HCT116 (cell line): Measurements from ENCODE around the gene SPTBN4. TPM values are rescaled to one million over a fixed set of nuclear protein-coding genes. Genes with fewer than 3 reads are reported as not detected.

Experiments used
- ATAC-seq: fragments of 200-7000 bp; cut with Tn5 transposase; 2 replicates; pipeline ENCODE4 v1.9.1; 2020; ENCODE audit warnings: mild to moderate bottlenecking, moderate library complexity
- BruUV-seq: library from RNA; stranded (reverse); fragments of 400-500 nt; replicated peaks from 2 replicates; lab custom pipeline; 2021; lab: Mats Ljungman, UMichigan
- CTCF ChIA-PET: fragments of 300-600 bp; sonication (Branson Sonifier 250); formaldehyde crosslinking; loops from one replicate; lab custom pipeline; 2021; ENCODE audit warnings: antibody characterized with exemption; lab: Charles Lee
- POLR2A ChIA-PET: fragments of 300-600, 350-600 bp; sonication (Branson Sonifier 250); formaldehyde crosslinking; loops from one replicate; lab custom pipeline; 2021; ENCODE audit warnings: antibody characterized with exemption; lab: Charles Lee
- RAD21 ChIA-PET, 2 experiments: fragments of 300-600 bp; sonication (Branson Sonifier 250); formaldehyde crosslinking; loops; one replicate each; lab custom pipeline; 2023; ENCODE audit warnings: low total read pairs in 2 of 2; ENCODE audit not compliant: uncharacterized antibody in 2 of 2, unreplicated experiment in 2 of 2, low non-redundant PET in 1 of 2; lab: Charles Lee
- DNase-seq: peaks from one replicate; pipeline ENCODE4 v3.0.0-alpha.2; 2010; ENCODE audit warnings: low read depth, low spot score
- H2AFZ ChIP-seq: fragments of 200-600 bp; shearing (Covaris generic), sonication (generic); 2 replicates; pipeline ENCODE4 v1.6.1; 2017; ENCODE audit warnings: low read depth, mixed run types, mixed read lengths, antibody characterized with exemption, low read length; ENCODE audit not compliant: poor library complexity, severe bottlenecking
- H3K27ac ChIP-seq: 2 replicates; pipeline ENCODE4 v1.5.1; 2012; ENCODE audit warnings: low read depth, low read length
- H3K27me3 ChIP-seq: fragments of 200-600 bp; sonication (generic); 2 replicates; pipeline ENCODE4 v1.6.1; 2016; ENCODE audit warnings: mixed run types, low read length, mixed read lengths; ENCODE audit not compliant: insufficient read depth
- H3K36me3 ChIP-seq, 2 experiments: fragments of 200-500 bp in 1 of 2; fragments of 200-600 bp in 1 of 2; sonication (Bioruptor generic) in 1 of 2; sonication (generic) in 1 of 2; 2 replicates each; pipeline versions ENCODE4 v1.5.1 to v1.6.1; 2014 to 2016; ENCODE audit warnings: low read length in 2 of 2, inconsistent platforms in 1 of 2, mixed read lengths in 1 of 2, mixed run types in 1 of 2; ENCODE audit not compliant: insufficient read depth in 2 of 2, control insufficient read depth in 1 of 2
- H3K4me1 ChIP-seq, 2 experiments: fragments of 200-600 bp in 1 of 2; sonication (generic) in 1 of 2; 2 replicates each; pipeline versions ENCODE4 v1.5.1 to v1.6.1; 2012 to 2017; ENCODE audit warnings: low read length in 2 of 2, inconsistent platforms in 1 of 2, mild to moderate bottlenecking in 1 of 2, mixed read lengths in 1 of 2, mixed run types in 1 of 2, moderate library complexity in 1 of 2; ENCODE audit not compliant: insufficient read depth in 2 of 2, control insufficient read depth in 1 of 2
- H3K4me2 ChIP-seq: fragments of 200-600 bp; sonication (generic); 2 replicates; pipeline ENCODE4 v1.6.1; 2017; ENCODE audit warnings: mixed run types, low read length, mixed read lengths
- H3K4me3 ChIP-seq, 2 experiments: fragments of 200-600 bp in 1 of 2; sonication (generic) in 1 of 2; replicated peaks in 1 of 2; 2 replicates each; pipeline ENCODE4 v1.5.1; 2011 to 2016; ENCODE audit warnings: low read length in 2 of 2, control low read depth in 1 of 2, low read depth in 1 of 2, mild to moderate bottlenecking in 1 of 2, mixed read lengths in 1 of 2, mixed run types in 1 of 2
- H3K79me2 ChIP-seq: fragments of 200-600 bp; sonication (generic); 2 replicates; pipeline ENCODE4 v1.6.1; 2017; ENCODE audit warnings: mild to moderate bottlenecking, mixed run types, low read length, moderate library complexity, mixed read lengths; ENCODE audit not compliant: insufficient read depth
- H3K9ac ChIP-seq: fragments of 200-600 bp; sonication (generic); 2 replicates; pipeline ENCODE4 v1.6.1; 2016; ENCODE audit warnings: low read length, mixed read lengths
- H3K9me2 ChIP-seq: fragments of 200-600 bp; sonication (generic), shearing (Covaris generic); 2 replicates; pipeline ENCODE4 v1.6.1; 2017; ENCODE audit warnings: mixed run types, mild to moderate bottlenecking, moderate library complexity; ENCODE audit not compliant: insufficient read depth
- H3K9me3 ChIP-seq, 2 experiments: fragments of 200-500 bp in 1 of 2; fragments of 200-600 bp in 1 of 2; sonication (Bioruptor generic) in 1 of 2; sonication (generic) in 1 of 2; 2 replicates each; pipeline ENCODE4 v1.6.1; 2014 to 2017; ENCODE audit warnings: low read length in 2 of 2, mixed read lengths in 2 of 2, inconsistent platforms in 1 of 2, low read depth in 1 of 2, mild to moderate bottlenecking in 1 of 2, mixed run types in 1 of 2, moderate library complexity in 1 of 2; ENCODE audit not compliant: control insufficient read depth in 1 of 2, insufficient read depth in 1 of 2
- H4K20me1 ChIP-seq: fragments of 200-600 bp; sonication (generic), shearing (Covaris generic); 2 replicates; pipeline ENCODE4 v1.6.1; 2017; ENCODE audit warnings: mixed run types, mild to moderate bottlenecking, moderate library complexity; ENCODE audit not compliant: insufficient read depth
- ATF3 ChIP-seq: IDR thresholded peaks from 2 replicates; pipeline ENCODE4 v1.6.1; 2012
- CEBPB ChIP-seq: IDR thresholded peaks from 2 replicates; pipeline ENCODE4 v1.6.1; 2012; ENCODE audit warnings: low read depth
- CTCF ChIP-seq, 3 experiments: fragments of 200-600 bp in 1 of 3; sonication (generic) in 1 of 3; IDR thresholded peaks in 2 of 3; conservative IDR thresholded peaks in 1 of 3; 2 replicates each; pipeline ENCODE4 v1.5.1; 2012 to 2017; ENCODE audit warnings: low read depth in 2 of 3, low read length in 2 of 3, antibody characterized with exemption in 1 of 3, borderline replicate concordance in 1 of 3, control low read depth in 1 of 3, mild to moderate bottlenecking in 1 of 3, mixed read lengths in 1 of 3, mixed run types in 1 of 3, moderate library complexity in 1 of 3; ENCODE audit not compliant: insufficient read depth in 1 of 3
- EGR1 ChIP-seq: IDR thresholded peaks from 2 replicates; pipeline ENCODE4 v1.6.1; 2012; ENCODE audit warnings: low read depth
- ELF1 ChIP-seq: IDR thresholded peaks from 2 replicates; pipeline ENCODE4 v1.6.1; 2012; ENCODE audit warnings: low read depth, borderline replicate concordance
- EZH2 ChIP-seq: fragments of 200-600 bp; sonication (generic); IDR thresholded peaks from 2 replicates; pipeline ENCODE4 v1.6.1; 2017; ENCODE audit warnings: antibody characterized with exemption, mixed run types
- FOSL1 ChIP-seq: IDR thresholded peaks from 2 replicates; pipeline ENCODE4 v1.6.1; 2012; ENCODE audit warnings: low read depth
- JUND ChIP-seq: IDR thresholded peaks from 2 replicates; pipeline ENCODE4 v1.6.1; 2012
- MAX ChIP-seq: IDR thresholded peaks from 2 replicates; pipeline ENCODE4 v1.6.1; 2012
- POLR2AphosphoS5 ChIP-seq: IDR thresholded peaks from 2 replicates; pipeline ENCODE4 v1.6.1; 2011; ENCODE audit warnings: mild to moderate bottlenecking, low read depth, low read length, moderate library complexity
- RAD21 ChIP-seq: IDR thresholded peaks from 2 replicates; pipeline ENCODE4 v1.6.1; 2012; ENCODE audit warnings: low read depth, mild to moderate bottlenecking
- REST ChIP-seq: IDR thresholded peaks from 2 replicates; pipeline ENCODE4 v1.6.1; 2012; ENCODE audit warnings: low read depth
- SIN3A ChIP-seq: IDR thresholded peaks from 2 replicates; pipeline ENCODE4 v1.6.1; 2012; ENCODE audit warnings: low read depth
- SRF ChIP-seq: IDR thresholded peaks from 2 replicates; pipeline ENCODE4 v1.6.1; 2012; ENCODE audit warnings: low read depth
- TCF7L2 ChIP-seq: IDR thresholded peaks from 2 replicates; pipeline ENCODE4 v1.7.0; 2011; ENCODE audit warnings: borderline replicate concordance, inconsistent platforms; ENCODE audit not compliant: insufficient read depth, insufficient read length; ENCODE audit errors: extremely low read depth
- YY1 ChIP-seq: IDR thresholded peaks from 2 replicates; pipeline ENCODE4 v1.6.1; 2011; ENCODE audit warnings: low read length, low read depth, moderate library complexity, mild to moderate bottlenecking; ENCODE audit not compliant: insufficient replicate concordance; ENCODE audit errors: extremely low read depth
- ZFX ChIP-seq: fragments of 450-650 bp; IDR thresholded peaks from 2 replicates; pipeline ENCODE4 v1.6.1; 2017
- ZNF274 ChIP-seq: fragments of 200-500 bp; sonication (Bioruptor generic); IDR thresholded peaks from 2 replicates; pipeline ENCODE4 v1.6.1; 2014; ENCODE audit warnings: mild to moderate bottlenecking, low read depth, low read length, inconsistent platforms
- intact Hi-C: fragments of 100-400 bp; cut with micrococcal nuclease; formaldehyde crosslinking; loops from 2 replicates; pipeline ENCODE4 v1.10.0; 2022
- total RNA-seq: library from RNA; stranded (reverse); gene quantifications from one replicate; pipeline ENCODE4 v1.2.1, GENCODE V29; 2021; ENCODE audit not compliant: unreplicated experiment

The SPTBN4 gene
- total RNA-seq, 1 experiment from 2014 or later = 4.6 TPM

- intact Hi-C loops = no loop called here
- H3K9me2 ChIP-seq = no peaks in the 10 kb centered on the region
- H3K36me3 ChIP-seq = peaks cover 0 to 7% of the 10 kb centered on the region in 2 experiments; a peak in 1 of 4 replicates
- no peak overlapping the region for H2AFZ ChIP-seq
- DNase-seq (no peak), ATAC-seq (peak; percentile 47)
- peak overlapping the region; percentile 54; the same call in 1 of the 2 replicates for H3K27ac ChIP-seq
- H3K79me2 ChIP-seq = no peaks in the 10 kb centered on the region
- H3K4me3 ChIP-seq = peak overlapping the region; percentile 26 to 41
- TF ChIP-seq FOSL1 (no peak), CTCF (IDR thresholded peaks at IDR 0.05 in 2 of 3, conservative IDR thresholded peaks at IDR 0.05 in 1 of 3; ENCODE audit: borderline replicate concordance in 1 of 3, insufficient read depth in 1 of 3, low read depth in 2 of 3, low read length in 2 of 3) (peak in 2 of 3 experiments; percentile 40 to 45; a peak in 3 of 6 replicates), YY1 (no peak), TCF7L2 (no peak), RAD21 (no peak), EZH2 (no peak), SRF (no peak), POLR2AphosphoS5 (no peak), JUND (no peak), ZFX (no peak), EGR1 (0 out of 2 replicates have a peak, but pooled peaks have one; percentile 28), ATF3 (no peak), ELF1 (no peak), REST (no peak; the same call in 1 of the 2 replicates), MAX (no peak), CEBPB (no peak), ZNF274 (no peak), SIN3A (no peak)
- H3K4me1 ChIP-seq = peaks cover 22 to 29% of the 10 kb centered on the region in 2 experiments
- H3K9me3 ChIP-seq = peaks cover 0 to 9% of the 10 kb centered on the region in 2 experiments; a peak in 2 of 4 replicates
- peak overlapping the region; percentile 16; the same call in 1 of the 2 replicates for H3K9ac ChIP-seq
- H3K27me3 ChIP-seq = no peaks in the 10 kb centered on the region
- H4K20me1 ChIP-seq = no peaks in the 10 kb centered on the region
- ChIA-PET CTCF (no interaction called here), POLR2A (no interaction called here), RAD21 (interaction anchor here in 1 of 2 experiments (0.7 kb wide), 1 partner anchor 123 kb away, joined by 3 read pairs; no protein-coding TSS in a partner anchor)
- peak overlapping the region; percentile 69 for H3K4me2 ChIP-seq
- no TSS peak for BruUV-seq
Observed at GRCh38 chr19:40530091-40530901, 63.5 kb downstream of the SPTBN4 start.
